Prostate gland (tissue), 2 donors: Measurements from ENCODE around the gene TTLL10.

Experiments used
- CTCF ChIP-seq, 4 experiments: fragments of 200-600 bp in 2 of 4; fragments of 450-650 bp in 2 of 4; sonication (generic) in 2 of 4; IDR thresholded peaks; 1 replicate in 3 of 4; 2 replicates in 1 of 4; pipeline ENCODE4 v1.5.1; 2016 to 2019; ENCODE audit warnings: antibody characterized with exemption in 4 of 4, mild to moderate bottlenecking in 2 of 4, moderate library complexity in 2 of 4
- POLR2A ChIP-seq: fragments of 450-650 bp; IDR thresholded peaks from one replicate; pipeline ENCODE4 v1.6.1; 2016; ENCODE audit warnings: antibody characterized with exemption, mild to moderate bottlenecking

DNA sequence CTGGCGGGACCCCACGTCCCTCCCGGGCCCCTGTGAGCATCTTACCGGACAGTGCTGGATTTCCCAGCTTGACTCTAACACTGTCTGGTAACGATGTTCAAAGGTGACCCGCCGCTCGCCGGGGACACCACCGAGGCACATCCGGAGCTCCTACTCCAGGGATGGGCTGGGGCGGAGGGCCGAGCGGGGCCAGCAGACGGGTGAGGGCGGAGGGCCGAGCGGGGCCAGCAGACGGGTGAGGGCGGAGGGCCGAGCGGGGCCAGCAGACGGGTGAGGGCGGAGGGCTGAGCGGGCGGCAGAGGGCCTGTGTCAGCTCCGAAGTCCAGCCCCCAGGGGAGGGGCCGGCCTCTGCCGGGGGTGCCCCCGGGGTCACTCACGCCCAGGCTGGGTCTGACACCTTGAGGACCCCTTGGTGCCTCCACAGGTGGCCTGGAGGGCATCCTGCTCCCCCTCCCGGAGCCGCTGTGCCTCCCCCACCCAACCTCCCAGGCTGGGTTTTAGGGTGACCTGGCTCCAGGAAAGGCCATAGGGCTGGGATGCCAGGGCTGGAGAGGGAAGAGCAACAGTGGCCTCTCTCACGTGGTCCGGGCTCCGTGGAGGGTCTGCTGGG is 5.7 kb upstream of the TTLL10 start:
- TF ChIP-seq CTCF (IDR thresholded peaks at IDR 0.05) (no peak), POLR2A (no peak)
